Gastrocnemius medialis (tissue), 4 donors: ENCODE measurements around the gene PIAS1.

Source experiments
- POLR2A ChIP-seq, 2 donors: fragments of 450-650 bp; IDR thresholded peaks; one replicate each; pipeline ENCODE4 v1.6.1; 2017; ENCODE audit warnings: antibody characterized with exemption in 2 of 2, mild to moderate bottlenecking in 2 of 2, moderate library complexity in 2 of 2
- TF ChIP-seq, protein P1 (sequence below), 5 experiments: fragments of 450-650 bp in 3 of 5; fragments of 200-600 bp in 2 of 5; sonication (generic) in 2 of 5; IDR thresholded peaks in 4 of 5; conservative IDR thresholded peaks in 1 of 5; 1 replicate in 4 of 5; 2 replicates in 1 of 5; pipeline ENCODE4 v1.5.1; 2016 to 2019; ENCODE audit warnings: antibody characterized with exemption in 5 of 5, mild to moderate bottlenecking in 3 of 5, moderate library complexity in 3 of 5

DNA sequence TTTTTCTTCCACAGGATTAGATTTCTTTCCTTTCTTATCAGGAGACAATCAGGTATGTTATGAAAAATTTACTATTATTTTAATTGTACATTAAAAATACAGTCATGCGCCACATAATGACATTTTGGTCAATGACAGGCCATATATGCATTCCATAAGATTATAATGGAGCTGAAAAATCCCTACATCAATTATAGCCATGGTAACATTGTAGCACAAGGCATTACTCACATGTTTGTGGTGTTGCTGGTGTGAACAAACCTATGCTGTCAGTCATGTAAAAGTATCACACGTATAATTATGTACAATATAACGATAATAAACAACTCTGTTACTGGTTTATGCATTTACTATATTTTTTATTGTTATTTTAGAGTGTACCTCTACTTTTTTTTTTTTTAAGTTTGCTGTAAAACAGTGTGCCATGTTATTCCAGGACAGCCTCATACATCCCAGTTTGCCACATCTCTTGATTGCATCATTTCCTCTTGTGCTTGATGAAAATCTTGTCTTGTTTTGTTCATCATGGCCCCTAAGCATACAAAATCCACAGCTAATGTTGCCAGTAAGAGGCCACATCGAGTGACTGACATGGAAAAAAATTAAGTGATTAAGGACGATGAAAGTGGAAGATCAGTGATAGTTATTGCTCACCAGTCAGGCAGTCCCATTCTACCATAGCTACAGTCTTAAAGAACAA is 129.7 kb downstream of the PIAS1 start:
- TF ChIP-seq POLR2A (IDR thresholded peaks at IDR 0.05): no peak
- TF ChIP-seq, protein P1, sequence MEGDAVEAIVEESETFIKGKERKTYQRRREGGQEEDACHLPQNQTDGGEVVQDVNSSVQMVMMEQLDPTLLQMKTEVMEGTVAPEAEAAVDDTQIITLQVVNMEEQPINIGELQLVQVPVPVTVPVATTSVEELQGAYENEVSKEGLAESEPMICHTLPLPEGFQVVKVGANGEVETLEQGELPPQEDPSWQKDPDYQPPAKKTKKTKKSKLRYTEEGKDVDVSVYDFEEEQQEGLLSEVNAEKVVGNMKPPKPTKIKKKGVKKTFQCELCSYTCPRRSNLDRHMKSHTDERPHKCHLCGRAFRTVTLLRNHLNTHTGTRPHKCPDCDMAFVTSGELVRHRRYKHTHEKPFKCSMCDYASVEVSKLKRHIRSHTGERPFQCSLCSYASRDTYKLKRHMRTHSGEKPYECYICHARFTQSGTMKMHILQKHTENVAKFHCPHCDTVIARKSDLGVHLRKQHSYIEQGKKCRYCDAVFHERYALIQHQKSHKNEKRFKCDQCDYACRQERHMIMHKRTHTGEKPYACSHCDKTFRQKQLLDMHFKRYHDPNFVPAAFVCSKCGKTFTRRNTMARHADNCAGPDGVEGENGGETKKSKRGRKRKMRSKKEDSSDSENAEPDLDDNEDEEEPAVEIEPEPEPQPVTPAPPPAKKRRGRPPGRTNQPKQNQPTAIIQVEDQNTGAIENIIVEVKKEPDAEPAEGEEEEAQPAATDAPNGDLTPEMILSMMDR (IDR thresholded peaks at IDR 0.05 in 4 of 5, conservative IDR thresholded peaks at IDR 0.05 in 1 of 5): no peak
